GM18951 (cell line): Measurements from ENCODE around the gene ITGAX.

Experiments
- POLR2A ChIP-seq: IDR thresholded peaks from 4 replicates; pipeline ENCODE4 v1.6.1; 2011; ENCODE audit warnings: mild to moderate bottlenecking; ENCODE audit not compliant: insufficient read length, insufficient read depth; ENCODE audit errors: extremely low read depth
- in situ Hi-C: fragments of 300-500 bp; cut with MboI; formaldehyde crosslinking; loops from one replicate; pipeline ENCODE4 v1.12.0; 2022; ENCODE audit warnings: low sequenced_read_pairs, mixed read lengths, inconsistent platforms; ENCODE audit not compliant: unreplicated experiment

Gene ITGAX

GRCh38 chr16:31357324-31358109 lies 2.5 kb downstream of the ITGAX start:
- in situ Hi-C loops: no loop called here
- no peak for TF ChIP-seq POLR2A

GRCh38 chr16:31360251-31360650 lies 5.3 kb downstream of the ITGAX start:
- in situ Hi-C loops: no loop called here
- TF ChIP-seq POLR2A: no peak

DNA sequence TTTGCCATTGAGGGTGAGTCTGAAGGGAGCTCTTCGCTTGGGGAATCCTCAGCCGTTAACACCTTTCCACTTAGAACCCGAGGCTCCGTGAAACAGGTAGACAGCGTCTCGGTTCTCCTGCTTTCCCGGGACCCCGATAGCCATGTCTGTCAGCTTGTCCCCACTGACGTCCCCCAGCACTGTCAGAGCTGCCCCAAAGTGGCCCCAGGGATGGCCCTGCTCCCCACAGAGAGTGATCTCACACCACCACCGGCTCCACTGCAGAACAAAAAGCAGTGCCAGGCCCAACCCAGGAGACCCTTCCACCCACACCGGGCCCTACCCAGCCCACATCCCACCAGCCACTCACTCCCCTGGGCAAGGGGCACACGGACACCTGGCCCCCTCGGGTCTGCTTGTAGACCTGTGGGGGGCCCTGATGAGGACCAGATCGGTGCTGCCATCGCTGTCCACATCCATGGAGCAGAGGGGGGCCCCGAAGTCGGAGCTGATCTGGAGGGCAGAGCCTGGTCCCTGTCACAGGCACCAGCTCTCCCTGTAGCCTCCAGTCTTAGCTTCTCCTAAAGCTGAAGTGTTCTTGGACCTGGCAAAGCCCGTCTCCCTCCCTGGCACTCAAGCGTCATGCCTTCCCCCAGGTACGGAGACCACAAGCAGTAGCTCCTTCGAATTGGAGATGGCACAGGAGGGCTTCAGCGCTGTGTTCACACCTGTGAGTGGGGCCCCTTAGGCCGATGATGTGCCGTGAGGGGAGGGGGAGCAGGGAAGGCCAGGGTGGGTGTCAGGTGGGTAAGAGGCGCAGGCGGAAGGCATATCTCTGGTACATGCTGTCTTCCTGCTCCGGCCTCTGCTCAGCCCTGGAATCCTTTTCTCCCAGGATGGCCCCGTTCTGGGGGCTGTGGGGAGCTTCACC lies 6.5 kb downstream of the ITGAX start:
- in situ Hi-C loops: no loop called here

DNA sequence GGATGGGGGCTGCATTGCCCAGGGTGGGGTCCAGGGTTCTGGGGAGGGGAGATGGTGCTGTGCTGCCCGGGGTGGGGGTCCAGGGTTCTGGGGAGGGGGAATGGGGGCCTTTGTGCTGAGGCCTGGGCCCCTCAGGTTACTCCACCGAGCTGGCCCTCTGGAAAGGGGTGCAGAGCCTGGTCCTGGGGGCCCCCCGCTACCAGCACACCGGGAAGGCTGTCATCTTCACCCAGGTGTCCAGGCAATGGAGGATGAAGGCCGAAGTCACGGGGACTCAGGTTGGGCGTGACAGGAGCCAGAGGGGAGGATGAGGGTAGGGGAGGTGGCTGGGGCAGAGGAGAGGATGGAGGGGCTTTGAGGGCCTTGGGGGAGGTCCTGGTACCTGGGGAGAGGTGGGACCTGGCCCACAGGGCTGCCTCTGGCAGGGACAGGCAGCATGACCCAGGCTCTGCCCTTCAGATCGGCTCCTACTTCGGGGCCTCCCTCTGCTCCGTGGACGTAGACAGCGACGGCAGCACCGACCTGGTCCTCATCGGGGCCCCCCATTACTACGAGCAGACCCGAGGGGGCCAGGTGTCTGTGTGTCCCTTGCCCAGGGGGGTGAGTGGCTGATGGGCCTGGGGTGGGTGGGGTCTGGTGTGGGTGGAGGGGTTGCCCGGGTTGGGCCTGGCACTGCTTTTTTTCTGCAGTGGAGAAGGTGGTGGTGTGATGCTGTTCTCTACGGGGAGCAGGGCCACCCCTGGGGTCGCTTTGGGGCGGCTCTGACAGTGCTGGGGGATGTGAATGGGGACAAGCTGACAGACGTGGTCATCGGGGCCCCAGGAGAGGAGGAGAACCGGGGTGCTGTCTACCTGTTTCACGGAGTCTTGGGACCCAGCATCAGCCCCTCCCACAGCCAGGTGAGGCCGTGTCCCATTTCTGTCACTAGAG lies 7.8 kb downstream of the ITGAX start:
- in situ Hi-C loops: no loop called here
- no peak for TF ChIP-seq POLR2A

More for the DNA sequence above, 6.5 kb downstream of the ITGAX start:
- no peak for TF ChIP-seq POLR2A

DNA sequence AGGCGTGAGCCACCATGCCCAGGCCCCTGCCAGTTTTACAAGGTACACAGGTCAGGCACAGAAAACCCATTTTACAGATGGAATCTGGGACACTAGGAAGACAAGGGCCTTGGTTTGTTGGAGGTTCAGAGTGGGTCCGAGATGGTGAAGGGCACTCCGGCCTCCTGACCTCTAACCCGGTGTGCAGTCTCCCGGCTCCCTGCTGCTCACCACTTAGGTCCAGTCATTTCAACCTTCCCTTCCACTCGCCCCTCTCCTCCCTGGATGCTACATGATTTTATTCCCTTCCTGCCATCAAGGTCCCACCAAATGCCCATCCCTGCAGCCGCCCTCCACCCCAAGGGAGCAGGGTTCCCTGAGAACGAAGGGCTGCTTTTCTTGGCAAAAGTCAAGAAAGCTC lies 8.7 kb downstream of the ITGAX start:
- TF ChIP-seq POLR2A: no peak
- in situ Hi-C loops: no loop called here

GRCh38 chr16:31364421-31364820 lies 9.4 kb downstream of the ITGAX start:
- in situ Hi-C loops: no loop called here
- TF ChIP-seq POLR2A: no peak

DNA sequence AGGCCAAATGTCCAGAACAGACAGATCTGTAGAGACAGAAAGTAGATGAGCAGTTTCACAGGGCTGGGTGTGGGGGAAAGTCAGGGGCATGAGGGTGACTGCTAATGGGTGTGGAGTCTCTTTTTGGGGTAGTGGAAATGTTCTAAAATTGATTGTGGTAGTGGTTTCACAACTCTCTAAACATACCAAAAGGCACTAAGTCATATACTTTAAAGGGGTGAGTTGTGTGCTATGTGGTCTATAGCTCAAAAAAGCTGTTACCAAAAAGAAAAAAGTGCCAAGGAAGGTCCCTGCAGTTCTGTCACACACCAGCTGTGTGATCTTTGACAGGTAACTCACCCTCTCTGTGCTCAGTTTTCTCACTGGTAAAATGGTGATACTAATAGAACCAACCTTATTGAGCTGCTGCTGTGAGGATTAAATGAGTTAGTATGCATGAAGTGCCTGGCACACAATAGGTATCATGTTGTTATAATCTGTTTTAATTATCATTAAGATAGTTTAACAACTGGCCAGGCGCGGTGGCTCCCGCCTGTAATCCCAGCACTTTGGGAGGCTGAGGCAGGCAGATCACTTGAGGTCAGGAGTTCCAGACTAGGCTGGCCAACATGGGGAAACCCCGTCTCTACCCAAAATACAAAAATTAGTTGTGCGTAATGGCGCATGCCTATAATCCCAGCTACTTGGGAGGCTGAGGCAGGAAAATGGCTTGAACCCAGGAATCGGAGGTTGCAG lies 10.3 kb downstream of the ITGAX start:
- in situ Hi-C loops: no loop called here
- TF ChIP-seq POLR2A: no peak

- in situ Hi-C loops: no loop called here
- no peak for TF ChIP-seq POLR2A
These were observed 12.9 kb downstream of the ITGAX start for GRCh38 chr16:31367853-31368252.

- in situ Hi-C loops: no loop called here
- TF ChIP-seq POLR2A: no peak
These were observed 16.0 kb downstream of the ITGAX start for GRCh38 chr16:31371008-31371407.

DNA sequence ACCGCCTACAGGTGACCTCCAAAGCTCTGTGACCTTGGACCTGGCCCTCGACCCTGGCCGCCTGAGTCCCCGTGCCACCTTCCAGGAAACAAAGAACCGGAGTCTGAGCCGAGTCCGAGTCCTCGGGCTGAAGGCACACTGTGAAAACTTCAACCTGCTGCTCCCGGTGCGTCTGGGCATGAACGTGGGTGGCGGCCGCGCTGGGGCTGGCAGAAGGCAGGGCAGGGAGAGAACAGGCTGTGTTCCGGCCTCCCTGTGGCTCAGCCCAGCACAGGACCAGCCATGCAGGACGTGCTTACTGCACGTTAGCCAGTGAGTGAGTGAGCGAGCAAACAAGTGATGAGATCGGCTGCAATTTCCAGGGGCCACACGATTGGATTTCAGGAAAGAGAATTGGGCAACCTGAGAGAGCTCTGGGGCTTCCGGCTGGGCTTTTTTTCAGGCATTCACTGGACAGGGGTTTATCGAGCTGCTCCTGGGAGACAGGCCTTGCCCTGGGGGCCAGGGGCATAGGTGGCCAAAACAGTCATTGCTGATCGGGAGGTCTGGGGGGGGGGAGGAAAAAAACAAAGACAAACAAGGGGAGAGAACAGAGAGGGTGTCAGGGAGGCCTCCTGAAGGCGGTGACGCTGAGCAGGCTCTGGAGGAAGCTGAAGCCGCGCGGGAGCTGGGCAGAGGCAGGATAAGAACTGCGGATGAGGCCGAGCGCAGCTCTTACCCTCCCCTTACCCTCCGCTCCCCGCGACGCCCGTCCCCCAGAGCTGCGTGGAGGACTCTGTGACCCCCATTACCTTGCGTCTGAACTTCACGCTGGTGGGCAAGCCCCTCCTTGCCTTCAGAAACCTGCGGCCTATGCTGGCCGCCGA lies 16.9 kb downstream of the ITGAX start:
- in situ Hi-C loops: no loop called here
- no peak for TF ChIP-seq POLR2A

DNA sequence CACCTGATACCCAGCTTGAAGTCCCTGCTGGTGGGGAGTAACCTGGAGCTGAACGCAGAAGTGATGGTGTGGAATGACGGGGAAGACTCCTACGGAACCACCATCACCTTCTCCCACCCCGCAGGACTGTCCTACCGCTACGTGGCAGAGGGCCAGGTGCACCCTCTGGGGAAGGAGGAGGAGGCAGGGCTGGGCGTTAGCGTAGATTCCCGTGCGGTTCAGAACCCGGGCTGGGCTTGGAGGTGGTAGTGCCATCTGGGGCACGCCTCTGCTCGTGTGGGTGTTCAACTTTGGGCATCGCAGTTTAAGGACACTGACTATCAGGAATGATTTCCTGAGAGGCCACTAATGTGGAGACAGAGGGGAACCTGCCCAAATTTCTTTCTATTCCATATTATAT lies 18.3 kb downstream of the ITGAX start:
- no peak for TF ChIP-seq POLR2A
- in situ Hi-C loops: no loop called here
